ENCODE data around the gene CENPE. TPM values are rescaled to one million over a fixed set of nuclear protein-coding genes. Genes with fewer than 3 reads are reported as not detected.
A peak's percentile ranks its signal among the peaks of the same experiment; 100 is the strongest.

Gene CENPE
- total and polyA plus RNA-seq, 2 of the 8 experiments (the other 6 are each of a cell fraction or from before 2014, with no cell fraction given), result 2.1 to 49.0 TPM

- Histone ChIP-seq H3K9ac (replicated peaks in 1 of 4; ENCODE audit: extremely low read depth in 1 of 4, low read depth in 3 of 4, low read length in 3 of 4) (no peak overlapping the region), H4K8ac (ENCODE audit: extremely low read depth, insufficient read depth, low read length) (no peak overlapping the region), H3K14ac (ENCODE audit: insufficient read length) (no peak overlapping the region), H2BK5ac (ENCODE audit: low read depth, low read length) (no peak overlapping the region), H3K27ac (ENCODE audit: low read depth, low read length) (no peak overlapping the region), H4K20me1 (replicated peaks in 1 of 2; ENCODE audit: control insufficient read depth in 1 of 2, insufficient read depth in 2 of 2, low read length in 2 of 2) (no peaks in the 10 kb centered on the region), H3K79me1 (ENCODE audit: low read depth, low read length) (no peaks in the 10 kb centered on the region; the same call in 1 of the 2 replicates), H3K9me3 (ENCODE audit: insufficient read depth in 2 of 2, low read depth in 1 of 2, low read length in 1 of 2) (no peaks in the 10 kb centered on the region), H3K18ac (ENCODE audit: extremely low read depth, low read length) (no peak overlapping the region), H2AFZ (ENCODE audit: low read length) (0 out of 2 replicates have a peak overlapping the region, but pooled peaks have one; percentile 5), H3K79me2 (ENCODE audit: control insufficient read depth in 1 of 2, insufficient read depth in 2 of 2, low read length in 2 of 2) (no peaks in the 10 kb centered on the region), H4K91ac (replicated peaks; ENCODE audit: insufficient read length, low read length) (no peak overlapping the region), H4K5ac (ENCODE audit: insufficient read length, low read depth, low read length) (no peak overlapping the region), H2BK15ac (ENCODE audit: low read length) (no peak overlapping the region), H3K56ac (replicated peaks; ENCODE audit: insufficient read length, low read depth, low read length) (no peak overlapping the region), H3K27me3 (replicated peaks in 1 of 4; ENCODE audit: control insufficient read depth in 3 of 4, extremely low read depth in 1 of 4, insufficient read depth in 3 of 4, low read length in 3 of 4) (no peaks in the 10 kb centered on the region), H2BK120ac (replicated peaks; ENCODE audit: low read depth, low read length) (no peak overlapping the region), H2BK20ac (ENCODE audit: low read length) (no peak overlapping the region), H2AK5ac (ENCODE audit: low read depth, low read length) (no peak overlapping the region), H3K4me1 (replicated peaks in 1 of 4; ENCODE audit: control insufficient read depth in 3 of 4, insufficient read depth in 4 of 4, low read length in 3 of 4) (no peaks in the 10 kb centered on the region), H3K36me3 (ENCODE audit: control insufficient read depth in 2 of 4, insufficient read depth in 4 of 4, low read length in 3 of 4) (no peaks in the 10 kb centered on the region), H3K4me3 (ENCODE audit: extremely low read depth in 1 of 4, insufficient read depth in 2 of 4, low read depth in 3 of 4, low read length in 4 of 4) (no peak overlapping the region), H3K23me2 (ENCODE audit: low read depth, low read length) (0 out of 2 replicates have a peak, but pooled peaks cover 5% of the 10 kb centered on the region), H2BK12ac (ENCODE audit: low read depth, low read length) (no peak overlapping the region), H3K4me2 (ENCODE audit: insufficient read depth in 1 of 2, low read depth in 2 of 2, low read length in 2 of 2) (no peak overlapping the region), H3K23ac (ENCODE audit: insufficient read length) (no peak overlapping the region), H3K4ac (replicated peaks; ENCODE audit: insufficient read length, low read depth, low read length) (no peak overlapping the region)
- WGBS, 2 experiments (ENCODE audit: extremely low coverage in 1 of 2, insufficient coverage in 1 of 2, insufficient read length in 1 of 2, insufficient replicate concordance in 2 of 2, low coverage in 1 of 2, low lambda C conversion rate in 2 of 2, missing lambda C conversion rate in 1 of 2), result 77% methylated on average over 5 of the region's 5 CpGs; no CpG with 5 or more reads in 1 of the 2 experiments
- DNase-seq (ENCODE audit: low read depth in 1 of 2, low spot score in 2 of 2) (no peak), FAIRE-seq (no peak)
- TF ChIP-seq SIN3A (conservative IDR thresholded peaks at IDR 0.05 in 1 of 2, IDR thresholded peaks at IDR 0.05 in 1 of 2; ENCODE audit: low read depth in 1 of 2, low read length in 2 of 2) (no peak), BACH1 (IDR thresholded peaks at IDR 0.05; ENCODE audit: low read length) (no peak), TAF7 (optimal IDR thresholded peaks at IDR 0.05; ENCODE audit: borderline replicate concordance, low read depth, low read length) (no peak), KDM5A (IDR thresholded peaks at IDR 0.05; ENCODE audit: low read length) (no peak), JUN (IDR thresholded peaks at IDR 0.05; ENCODE audit: low read depth, low read length) (no peak), POLR2AphosphoS5 (IDR thresholded peaks at IDR 0.05; ENCODE audit: low read depth, low read length) (no peak), ATF3 (IDR thresholded peaks at IDR 0.05; ENCODE audit: insufficient read depth, low read depth, low read length) (no peak), EGR1 (IDR thresholded peaks at IDR 0.05; ENCODE audit: borderline replicate concordance, low read depth, low read length) (no peak), POLR2A (IDR thresholded peaks at IDR 0.05; ENCODE audit: control extremely low read depth in 1 of 2, low read depth in 2 of 2, low read length in 2 of 2) (no peak), ZNF274 (IDR thresholded peaks at IDR 0.05; ENCODE audit: borderline replicate concordance, extremely low read depth, low read length) (no peak)
- CTCF ChIA-PET (ENCODE audit: partially characterized antibody), result interaction anchor here (0.6 to 5.2 kb wide), 15 partner anchors 10 to 814 kb away, joined by 3 to 51 read pairs (median 3); no protein-coding TSS in a partner anchor
- POLR2A ChIA-PET (ENCODE audit: partially characterized antibody), result interaction anchor here (0.8 to 1.1 kb wide), 2 partner anchors 11 to 273 kb away, joined by 3 read pairs; no protein-coding TSS in a partner anchor
Observed at GRCh38 chr4:103100691-103101090, 97.5 kb downstream of the CENPE start.

All from H1 (cell line).